Hematopoietic multipotent progenitor cell treated with erythropoietin and hydrocortisone succinate and interleukin-3 and kit ligand, for 6 days (in vitro differentiated cells): ENCODE measurements around the gene MSLN.

Experiments used
- DNase-seq: peaks from one replicate; pipeline ENCODE4 v3.0.0-alpha.2; 2015

Gene MSLN

DNA sequence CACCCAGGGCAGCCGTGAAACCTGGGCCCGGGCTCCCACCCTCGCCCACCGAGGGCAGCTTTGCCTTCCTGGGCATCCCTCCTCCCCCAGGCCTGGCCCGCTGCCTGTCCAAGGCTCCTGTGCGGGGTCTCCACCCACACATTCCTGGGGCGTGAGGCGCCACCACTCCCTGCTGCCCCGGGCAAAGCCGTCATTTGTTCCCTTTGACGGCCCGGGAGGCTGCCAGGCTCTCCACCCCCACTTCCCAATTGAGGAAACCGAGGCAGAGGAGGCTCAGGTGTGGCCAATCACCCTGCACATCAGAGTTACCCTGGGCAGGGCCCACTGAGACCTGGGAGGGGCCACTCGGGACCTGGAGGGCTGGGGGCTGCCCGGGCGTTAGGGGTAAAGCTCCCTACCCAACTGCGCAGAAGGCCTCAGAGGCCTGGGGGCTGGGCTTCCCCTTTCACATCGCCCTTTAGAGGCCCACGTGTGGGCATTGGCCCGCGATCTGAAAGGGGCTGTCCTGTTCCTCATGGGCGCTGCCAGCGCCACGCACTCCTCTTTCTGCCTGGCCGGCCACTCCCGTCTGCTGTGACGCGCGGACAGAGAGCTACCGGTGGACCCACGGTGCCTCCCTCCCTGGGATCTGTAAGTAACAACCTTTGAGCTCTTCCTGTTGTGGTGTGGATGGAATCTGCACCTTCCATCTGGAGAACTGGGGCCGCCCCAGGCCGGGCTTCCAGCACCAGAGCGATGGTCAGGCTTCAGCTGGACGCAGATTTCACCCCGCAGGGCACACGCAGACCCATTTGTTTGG lies at the start of gene MSLN:
MSLN (plus strand) TSS at position 190 of the 799 bp plus-strand sequence. CDS start 1,947 bp downstream, outside the sequence.
- DNase-seq = no peak

DNA sequence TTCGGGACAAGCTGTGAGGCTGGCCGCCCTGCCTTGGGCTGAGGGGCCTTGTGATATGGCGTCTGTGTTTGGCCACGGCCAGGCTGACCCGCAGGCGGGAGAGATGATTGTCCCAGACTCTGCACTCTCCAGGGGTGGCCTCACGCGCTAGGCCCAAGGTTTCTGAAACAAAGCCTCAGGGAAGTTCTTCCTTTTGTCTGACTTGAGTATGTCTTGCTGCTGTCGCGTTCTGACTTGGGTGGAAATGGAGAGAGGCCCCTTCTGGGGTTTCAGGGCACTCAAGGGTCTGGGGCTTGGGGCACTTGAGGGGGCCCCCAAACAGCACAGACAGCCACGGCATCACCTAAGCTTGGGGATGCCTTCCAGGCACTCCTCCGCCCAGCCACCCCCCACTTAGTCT lies 49.5 kb upstream of the MSLN start:
- DNase-seq = no peak

DNA sequence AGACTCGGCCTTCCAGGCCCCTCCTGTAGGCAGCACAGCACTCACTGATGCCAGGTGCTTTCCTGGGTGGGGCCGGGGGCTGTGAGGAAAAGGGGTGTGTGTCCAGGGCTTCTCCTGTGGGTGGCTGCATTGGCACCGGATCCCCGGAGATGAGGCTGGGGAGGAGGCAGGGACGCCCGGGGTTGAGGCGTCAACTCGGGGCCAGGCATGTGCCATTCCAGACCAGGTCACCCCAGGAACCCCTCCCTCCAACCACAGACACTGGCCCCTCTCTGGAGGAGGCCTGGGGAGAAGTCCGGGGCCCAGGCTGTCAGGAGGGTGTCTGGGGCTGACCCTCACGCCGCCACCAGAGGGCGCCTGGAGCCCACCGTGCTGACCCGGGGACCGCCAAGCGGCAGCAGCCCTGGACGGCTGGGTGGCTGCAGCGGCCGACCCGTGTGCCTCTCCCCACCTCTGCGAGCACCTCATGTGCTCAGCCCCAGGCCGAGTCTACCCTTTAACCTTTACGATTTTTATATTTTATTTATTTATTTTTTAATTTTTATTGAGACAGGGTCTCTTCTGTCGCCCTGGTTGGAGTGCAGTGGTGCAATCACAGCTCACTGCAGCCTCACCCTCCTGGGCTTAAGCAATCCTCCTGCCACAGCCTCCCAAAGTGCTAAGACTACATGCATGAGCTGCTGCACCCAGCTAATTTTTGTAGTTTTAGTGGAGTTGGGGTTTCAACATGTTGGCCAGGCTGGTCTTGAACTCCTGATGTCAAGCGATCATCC lies 48.8 kb upstream of the MSLN start:
- peak; percentile 79 for DNase-seq

GRCh38 chr16:712740-713250 lies 47.7 kb upstream of the MSLN start:
- peak; percentile 74 for DNase-seq

DNA sequence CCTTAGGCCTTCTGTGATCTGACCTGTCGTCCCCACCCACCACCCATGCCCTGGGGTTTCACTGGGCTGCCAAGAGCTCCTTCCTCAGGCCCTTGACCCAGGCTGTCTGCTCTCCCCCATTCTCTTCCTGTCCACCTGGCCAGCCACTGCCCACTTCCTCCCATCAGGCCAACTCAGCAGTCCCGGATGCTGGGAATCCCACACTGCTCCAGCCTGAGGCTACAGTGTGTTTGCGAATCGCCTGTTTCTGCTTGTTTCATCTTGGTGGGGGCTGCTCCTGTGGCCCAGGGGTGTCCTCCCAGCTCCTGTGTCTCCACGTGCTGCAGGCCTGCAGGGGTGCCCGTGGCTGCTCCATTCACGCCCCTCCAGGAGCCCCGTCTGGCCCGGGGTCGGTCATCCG lies 46.5 kb upstream of the MSLN start:
- DNase-seq = no peak

DNA sequence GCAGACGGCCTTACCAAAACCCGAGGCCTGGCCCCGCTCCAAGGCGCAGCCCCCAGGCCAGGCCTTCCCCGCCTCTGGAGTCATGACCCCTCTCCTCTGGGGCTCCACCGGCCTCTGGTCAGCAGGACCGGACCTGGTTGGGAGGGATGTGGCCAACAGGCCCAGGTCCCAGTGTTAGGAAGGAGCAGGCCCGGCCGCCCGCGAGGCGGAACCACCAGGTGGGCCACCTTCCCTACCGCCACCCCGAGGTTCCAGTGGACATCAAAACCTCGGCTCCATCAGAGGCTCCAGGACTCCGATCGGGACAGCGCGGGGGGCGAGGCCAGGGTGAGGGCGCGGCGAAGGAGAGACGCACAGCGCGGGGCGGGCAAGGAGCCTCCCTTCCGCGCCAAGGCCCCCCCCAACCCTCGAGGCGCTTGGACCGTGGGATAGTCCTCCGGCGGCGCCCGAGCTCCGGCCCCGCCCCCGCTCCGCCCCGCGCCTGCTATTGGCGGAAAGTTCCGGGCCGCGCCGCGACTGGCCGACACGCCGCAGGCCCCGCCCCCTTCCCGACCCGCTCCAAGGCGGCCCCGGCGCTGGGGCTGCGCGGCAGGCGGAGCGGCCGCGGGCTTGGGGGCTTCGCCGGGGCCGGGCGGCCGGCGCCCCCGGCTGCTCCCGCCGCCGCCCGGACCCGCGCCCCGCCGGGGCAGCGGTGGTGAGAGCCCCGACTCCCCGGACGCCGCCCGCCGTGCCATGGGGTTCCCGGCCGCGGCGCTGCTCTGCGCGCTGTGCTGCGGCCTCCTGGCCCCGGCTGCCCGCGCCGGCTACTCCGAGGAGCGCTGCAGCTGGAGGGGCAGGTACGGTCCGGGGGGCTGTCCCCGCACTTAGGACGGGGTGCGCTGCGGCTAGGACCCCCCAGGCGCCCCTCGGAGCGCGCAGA lies 45.7 kb upstream of the MSLN start, which contains the start of gene METRN:
METRN (plus strand) TSS at position 561 of the 919 bp plus-strand sequence; CDS start at position 733, 172 bp downstream.
- peak; percentile 95 for DNase-seq

- peak; percentile 49 for DNase-seq
These were observed 44.9 kb upstream of the MSLN start for GRCh38 chr16:715477-716199.

DNA sequence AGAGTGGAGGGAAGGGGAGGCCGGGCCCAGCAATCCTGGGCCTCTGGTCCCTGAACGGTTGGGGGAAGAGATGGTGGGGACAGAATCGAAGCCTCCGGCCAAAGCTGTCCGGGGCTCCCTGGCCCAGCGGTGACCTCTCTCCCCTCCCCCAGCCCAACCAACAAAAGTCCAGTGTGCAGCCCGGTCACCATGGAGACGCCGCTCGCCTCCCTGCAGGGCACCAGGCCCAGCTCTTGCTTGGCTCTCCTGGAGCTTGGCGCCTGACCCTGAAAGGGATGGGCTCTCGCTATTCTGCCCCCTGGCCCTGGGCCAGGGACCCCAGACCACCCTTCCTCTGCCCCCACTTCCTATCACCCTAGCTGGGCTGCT lies 44.4 kb upstream of the MSLN start:
- DNase-seq = no peak

DNA sequence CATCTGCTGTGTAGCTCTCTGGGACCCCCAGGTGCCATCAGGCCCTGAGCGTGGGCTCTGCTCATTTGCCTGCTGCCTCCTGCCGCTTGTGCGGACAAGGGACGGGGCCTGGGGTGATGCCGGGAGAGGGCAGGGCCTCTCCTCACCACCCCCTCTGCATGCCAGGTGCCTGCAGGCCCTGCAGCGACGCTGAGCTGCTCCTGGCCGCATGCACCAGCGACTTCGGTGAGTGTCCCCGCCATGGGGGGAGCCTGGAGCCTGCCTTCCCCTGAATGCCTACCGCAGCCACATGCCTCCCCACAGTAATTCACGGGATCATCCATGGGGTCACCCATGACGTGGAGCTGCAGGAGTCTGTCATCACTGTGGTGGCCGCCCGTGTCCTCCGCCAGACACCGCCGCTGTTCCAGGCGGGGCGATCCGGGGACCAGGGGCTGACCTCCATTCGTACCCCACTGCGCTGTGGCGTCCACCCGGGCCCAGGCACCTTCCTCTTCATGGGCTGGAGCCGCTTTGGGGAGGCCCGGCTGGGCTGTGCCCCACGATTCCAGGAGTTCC lies 43.7 kb upstream of the MSLN start:
- DNase-seq = no peak

- no peak for DNase-seq
These were observed 42.9 kb upstream of the MSLN start for GRCh38 chr16:717450-718245.

- no peak for DNase-seq
These were observed 42.1 kb upstream of the MSLN start for GRCh38 chr16:718389-718788.

DNA sequence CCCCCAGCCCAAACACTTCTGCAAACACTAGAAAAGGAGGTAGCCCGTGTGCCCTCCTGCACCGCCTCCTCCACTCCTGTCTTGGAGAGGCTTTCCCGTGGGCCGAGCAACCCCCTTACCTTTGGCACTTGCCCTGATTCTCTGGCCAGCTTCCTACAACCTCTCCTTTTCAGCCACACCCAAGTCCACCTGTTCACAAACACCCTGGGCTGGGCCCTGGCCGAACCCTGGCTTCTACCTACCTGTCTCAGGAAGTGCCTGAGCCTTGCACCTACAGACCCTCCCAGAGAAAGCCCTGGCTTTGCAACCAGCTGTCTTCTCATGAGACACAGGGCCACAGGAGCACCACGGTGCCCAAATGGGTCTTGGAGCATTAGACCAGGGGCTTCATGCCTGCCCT lies 41.6 kb upstream of the MSLN start:
- DNase-seq = no peak

DNA sequence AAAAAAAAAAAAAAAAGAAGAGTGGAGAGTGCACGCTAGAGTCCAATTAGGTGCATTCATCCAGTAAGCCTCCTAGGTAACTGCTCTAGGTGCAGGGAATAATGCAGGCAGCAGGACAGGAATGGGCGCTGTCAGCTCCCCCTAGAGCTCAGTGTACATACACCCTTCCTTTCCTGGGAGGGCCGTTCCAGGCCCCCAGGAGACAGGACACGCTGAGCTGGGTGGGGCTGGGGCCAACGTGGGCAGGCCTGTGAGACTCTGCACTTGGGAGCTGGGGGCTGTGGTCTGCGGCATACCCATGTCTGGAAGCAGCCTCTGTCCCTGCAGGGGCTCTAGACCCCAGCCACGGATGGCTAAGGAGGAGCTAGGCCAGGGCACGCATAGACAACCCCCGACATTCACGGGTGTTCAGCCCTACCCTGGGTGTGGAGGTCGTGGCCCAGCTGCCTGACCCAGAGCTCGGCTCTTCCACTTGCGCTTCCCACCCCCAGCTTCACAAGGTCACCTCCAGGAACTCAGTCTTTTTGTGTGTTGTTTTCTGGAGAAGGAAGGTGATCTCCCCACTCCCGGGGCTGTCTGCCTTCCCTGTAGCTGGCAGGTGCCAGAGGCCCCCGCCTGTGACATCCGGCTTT lies 40.6 kb upstream of the MSLN start:
- DNase-seq = peak; percentile 63

DNA sequence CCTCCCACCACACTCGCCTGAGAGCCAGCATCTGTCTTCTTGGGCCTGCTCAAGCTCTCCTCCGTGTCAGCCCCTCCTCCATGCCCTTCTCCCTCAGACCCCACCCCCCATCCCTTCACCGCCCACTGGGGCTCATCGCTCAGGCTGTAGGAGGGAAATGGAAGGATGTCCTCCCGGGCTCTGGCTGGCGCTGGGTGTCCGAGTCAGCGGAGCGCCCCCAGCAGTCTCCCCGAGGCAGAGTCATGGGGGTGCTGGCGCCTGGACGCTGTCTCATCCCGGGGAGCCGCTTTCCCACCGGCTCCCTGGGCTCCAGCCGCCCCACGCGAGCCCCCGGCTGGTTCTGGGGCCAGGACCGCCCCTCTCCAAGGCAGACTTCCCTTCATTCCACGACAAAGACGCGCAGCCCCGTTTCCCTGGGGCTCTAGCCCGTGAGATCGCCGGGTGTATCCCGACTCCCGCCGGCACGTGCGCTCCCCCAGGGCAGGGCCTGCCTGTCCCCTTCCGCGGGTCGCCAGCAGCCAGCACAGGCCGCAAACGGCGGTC lies 40.0 kb upstream of the MSLN start:
- DNase-seq = peak; percentile 70

DNA sequence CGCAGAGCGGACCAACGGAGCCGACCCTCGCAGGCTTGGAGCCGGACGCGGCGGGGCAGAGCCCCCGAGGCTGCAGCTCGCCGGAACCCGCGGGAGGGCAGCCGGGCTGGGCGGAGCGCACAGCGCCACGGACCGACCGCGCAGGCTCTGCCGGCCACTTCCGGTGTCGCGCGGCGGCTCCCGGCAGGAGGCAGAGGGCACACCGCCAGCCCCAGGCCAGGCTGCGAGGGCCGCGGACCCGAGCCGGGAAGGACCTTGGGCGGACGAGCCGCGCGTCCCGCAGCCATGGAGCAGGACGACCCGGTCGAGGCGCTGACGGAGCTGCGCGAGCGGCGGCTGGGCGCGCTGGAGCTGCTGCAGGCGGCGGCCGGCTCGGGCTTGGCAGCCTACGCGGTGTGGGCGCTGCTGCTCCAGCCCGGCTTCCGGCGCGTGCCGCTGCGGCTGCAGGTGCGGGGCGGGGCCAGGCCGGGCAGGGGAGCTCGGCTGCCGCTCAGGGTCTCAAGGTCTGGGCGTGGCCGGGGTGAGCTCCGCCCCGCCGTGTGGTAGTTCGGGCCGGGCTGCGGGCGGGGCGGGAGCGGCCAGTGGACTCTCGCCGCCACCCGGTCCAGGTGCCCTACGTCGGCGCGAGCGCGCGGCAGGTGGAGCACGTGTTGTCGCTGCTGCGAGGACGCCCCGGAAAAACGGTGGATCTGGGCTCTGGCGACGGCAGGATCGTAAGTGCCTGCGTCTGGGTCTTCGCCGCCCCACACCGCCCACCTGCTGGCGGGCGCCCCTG lies 39.4 kb upstream of the MSLN start, which contains the start of gene ANTKMT:
ANTKMT (plus strand) TSS at position 157 of the 775 bp plus-strand sequence; CDS start at position 286, 129 bp downstream.
- peak; percentile 93 for DNase-seq

GRCh38 chr16:721765-722540 lies 38.6 kb upstream of the MSLN start:
- DNase-seq = no peak

- no peak for DNase-seq
These were observed 37.5 kb upstream of the MSLN start for GRCh38 chr16:722835-723633.
